PFSK-1 (cell line): ENCODE data around the gene DPF3.

Source experiments
- FOXP2 ChIP-seq: optimal IDR thresholded peaks from 2 replicates; pipeline ENCODE3; 2011; ENCODE audit warnings: borderline replicate concordance, control low read depth, inconsistent platforms; ENCODE audit not compliant: insufficient read depth; ENCODE audit errors: extremely low read length, extremely low read depth
- POLR2AphosphoS5 ChIP-seq: IDR thresholded peaks from 2 replicates; pipeline ENCODE4 v1.6.1; 2012; ENCODE audit warnings: low read depth, mild to moderate bottlenecking, control low read depth, low read length, moderate library complexity
- SIN3A ChIP-seq: IDR thresholded peaks from 2 replicates; pipeline ENCODE4 v1.6.1; 2012; ENCODE audit warnings: mild to moderate bottlenecking, low read length, moderate library complexity, borderline replicate concordance; ENCODE audit not compliant: insufficient read depth
- TAF1 ChIP-seq: IDR thresholded peaks from 2 replicates; pipeline ENCODE4 v1.6.1; 2012; ENCODE audit warnings: low read length, control low read depth, borderline replicate concordance; ENCODE audit not compliant: insufficient read depth
- TF ChIP-seq, protein P1 (sequence below), 2 experiments: IDR thresholded peaks; 2 replicates each; pipeline versions ENCODE4 v1.6.1 to v1.8.0; 2011 to 2012; ENCODE audit warnings: low read depth in 2 of 2, low read length in 2 of 2, control low read depth in 1 of 2, inconsistent platforms in 1 of 2, mild to moderate bottlenecking in 1 of 2, moderate library complexity in 1 of 2; ENCODE audit not compliant: insufficient read depth in 1 of 2

Gene DPF3

DNA sequence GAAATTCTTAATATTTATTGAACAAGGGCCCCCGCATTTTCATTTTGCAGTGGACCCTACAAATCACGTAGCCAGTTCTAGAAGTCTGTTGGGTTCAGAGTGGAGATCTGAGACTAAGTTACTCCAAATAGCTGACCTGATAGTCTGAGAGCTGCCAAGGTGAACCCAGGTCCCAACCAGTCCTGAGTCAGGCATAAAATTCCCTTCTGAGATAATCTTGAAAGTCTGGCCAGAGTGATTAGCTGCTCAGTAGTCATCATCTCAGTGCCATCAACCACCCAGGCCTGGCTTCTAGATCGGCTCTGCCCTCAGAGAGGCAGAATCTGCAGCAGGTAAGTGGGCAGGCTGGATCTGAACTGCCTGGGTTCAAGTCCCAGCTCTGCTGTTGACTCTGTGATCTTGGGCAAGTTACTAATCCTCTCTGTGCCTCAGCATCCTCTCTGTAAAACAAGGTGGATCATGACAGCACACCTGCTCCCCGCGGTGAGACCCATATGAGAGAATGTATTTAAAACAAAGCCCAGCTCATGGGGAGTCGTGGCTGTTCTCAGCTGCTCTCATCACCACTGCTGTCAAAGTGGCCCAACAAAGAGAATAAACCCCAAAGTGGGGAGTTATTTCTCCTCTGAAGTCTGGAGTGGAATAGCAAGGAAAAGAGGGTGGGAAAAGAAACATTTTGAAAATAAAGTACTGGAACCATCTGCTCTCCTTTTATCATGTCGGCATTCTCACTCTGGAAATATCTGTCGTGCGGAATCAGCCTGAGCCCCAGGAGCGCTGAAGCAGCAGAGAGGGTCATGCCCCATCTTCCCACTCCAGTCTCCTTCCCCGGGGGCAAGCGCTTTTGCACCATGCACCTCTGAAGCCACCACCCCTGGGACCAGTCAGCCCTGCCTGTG is 193.3 kb downstream of the DPF3 start:
- TF ChIP-seq POLR2AphosphoS5 (no peak), SIN3A (no peak), TAF1 (no peak), FOXP2 (no peak)
- TF ChIP-seq, protein P1, sequence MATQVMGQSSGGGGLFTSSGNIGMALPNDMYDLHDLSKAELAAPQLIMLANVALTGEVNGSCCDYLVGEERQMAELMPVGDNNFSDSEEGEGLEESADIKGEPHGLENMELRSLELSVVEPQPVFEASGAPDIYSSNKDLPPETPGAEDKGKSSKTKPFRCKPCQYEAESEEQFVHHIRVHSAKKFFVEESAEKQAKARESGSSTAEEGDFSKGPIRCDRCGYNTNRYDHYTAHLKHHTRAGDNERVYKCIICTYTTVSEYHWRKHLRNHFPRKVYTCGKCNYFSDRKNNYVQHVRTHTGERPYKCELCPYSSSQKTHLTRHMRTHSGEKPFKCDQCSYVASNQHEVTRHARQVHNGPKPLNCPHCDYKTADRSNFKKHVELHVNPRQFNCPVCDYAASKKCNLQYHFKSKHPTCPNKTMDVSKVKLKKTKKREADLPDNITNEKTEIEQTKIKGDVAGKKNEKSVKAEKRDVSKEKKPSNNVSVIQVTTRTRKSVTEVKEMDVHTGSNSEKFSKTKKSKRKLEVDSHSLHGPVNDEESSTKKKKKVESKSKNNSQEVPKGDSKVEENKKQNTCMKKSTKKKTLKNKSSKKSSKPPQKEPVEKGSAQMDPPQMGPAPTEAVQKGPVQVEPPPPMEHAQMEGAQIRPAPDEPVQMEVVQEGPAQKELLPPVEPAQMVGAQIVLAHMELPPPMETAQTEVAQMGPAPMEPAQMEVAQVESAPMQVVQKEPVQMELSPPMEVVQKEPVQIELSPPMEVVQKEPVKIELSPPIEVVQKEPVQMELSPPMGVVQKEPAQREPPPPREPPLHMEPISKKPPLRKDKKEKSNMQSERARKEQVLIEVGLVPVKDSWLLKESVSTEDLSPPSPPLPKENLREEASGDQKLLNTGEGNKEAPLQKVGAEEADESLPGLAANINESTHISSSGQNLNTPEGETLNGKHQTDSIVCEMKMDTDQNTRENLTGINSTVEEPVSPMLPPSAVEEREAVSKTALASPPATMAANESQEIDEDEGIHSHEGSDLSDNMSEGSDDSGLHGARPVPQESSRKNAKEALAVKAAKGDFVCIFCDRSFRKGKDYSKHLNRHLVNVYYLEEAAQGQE (IDR thresholded peaks at IDR 0.05; ENCODE audit: insufficient read depth in 1 of 2, low read depth in 2 of 2, low read length in 2 of 2), result no peak

DNA sequence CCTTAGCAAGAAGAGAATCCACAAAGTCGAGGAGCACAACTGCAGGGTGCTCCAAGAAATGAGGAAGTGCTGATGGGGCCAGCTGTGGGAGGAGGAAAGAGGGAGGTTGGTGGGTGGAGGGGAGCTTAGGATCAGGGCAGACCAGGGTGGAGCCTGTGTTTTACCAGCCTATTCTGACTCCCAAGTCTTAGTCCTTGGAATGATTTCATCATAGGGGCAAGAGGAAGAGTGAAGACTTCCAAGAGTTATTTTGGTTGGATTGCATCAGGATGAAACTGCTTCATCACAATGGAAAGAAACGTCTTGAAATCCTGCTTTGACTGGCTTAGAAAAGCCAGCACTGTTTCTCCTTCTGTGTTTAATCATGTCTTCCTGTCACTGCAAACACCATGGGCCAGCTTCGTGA is 194.0 kb downstream of the DPF3 start:
- TF ChIP-seq, protein P1 (IDR thresholded peaks at IDR 0.05; ENCODE audit: insufficient read depth in 1 of 2, low read depth in 2 of 2, low read length in 2 of 2), result no peak
- no peak for TF ChIP-seq TAF1
- no peak for TF ChIP-seq POLR2AphosphoS5
- TF ChIP-seq SIN3A, result no peak

DNA sequence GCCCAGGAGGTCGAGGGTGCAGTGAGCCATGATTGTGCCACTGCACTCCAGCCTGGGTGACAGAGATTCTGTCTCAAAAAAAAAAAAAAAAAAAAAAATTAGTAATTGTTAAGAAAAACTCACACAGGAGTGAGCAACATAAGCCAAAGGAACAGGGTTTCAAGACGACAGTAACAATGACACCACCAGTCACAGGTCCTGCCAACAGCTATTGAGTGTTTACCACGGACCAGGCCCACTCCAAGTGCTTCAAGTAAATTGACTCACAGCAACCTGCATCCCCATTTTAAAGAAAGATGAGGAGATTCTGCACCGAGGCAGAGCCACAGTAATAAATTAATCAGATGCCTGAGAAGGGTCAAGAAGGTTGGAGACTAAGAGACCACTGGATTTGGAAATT is 194.5 kb downstream of the DPF3 start:
- no peak for TF ChIP-seq TAF1
- no peak for TF ChIP-seq SIN3A
- TF ChIP-seq, protein P1 (IDR thresholded peaks at IDR 0.05; ENCODE audit: insufficient read depth in 1 of 2, low read depth in 2 of 2, low read length in 2 of 2), result no peak
- no peak for TF ChIP-seq FOXP2
- no peak for TF ChIP-seq POLR2AphosphoS5

DNA sequence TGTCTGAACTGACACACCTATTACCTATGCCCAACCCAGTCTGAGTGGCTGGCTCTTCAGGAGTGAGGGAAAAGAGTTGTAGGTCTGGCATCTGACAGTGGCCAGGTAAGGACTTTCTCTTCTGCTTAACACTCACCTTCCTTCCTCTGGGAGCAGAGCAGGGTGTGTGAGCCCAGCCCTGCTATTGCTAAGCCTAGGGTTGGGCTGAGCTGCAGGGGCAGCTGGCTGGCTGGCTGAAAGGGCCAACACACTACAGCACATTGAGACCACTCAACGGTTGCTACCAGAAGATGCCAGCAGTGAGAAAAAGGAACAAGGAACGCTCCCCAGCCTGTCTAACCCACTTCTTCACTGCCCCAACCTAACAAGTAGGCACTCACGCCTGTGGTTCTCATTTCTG is 201.2 kb downstream of the DPF3 start:
- no peak for TF ChIP-seq TAF1
- no peak for TF ChIP-seq POLR2AphosphoS5
- TF ChIP-seq, protein P1 (IDR thresholded peaks at IDR 0.05; ENCODE audit: insufficient read depth in 1 of 2, low read depth in 2 of 2, low read length in 2 of 2), result no peak
- TF ChIP-seq FOXP2, result no peak
- TF ChIP-seq SIN3A, result no peak

DNA sequence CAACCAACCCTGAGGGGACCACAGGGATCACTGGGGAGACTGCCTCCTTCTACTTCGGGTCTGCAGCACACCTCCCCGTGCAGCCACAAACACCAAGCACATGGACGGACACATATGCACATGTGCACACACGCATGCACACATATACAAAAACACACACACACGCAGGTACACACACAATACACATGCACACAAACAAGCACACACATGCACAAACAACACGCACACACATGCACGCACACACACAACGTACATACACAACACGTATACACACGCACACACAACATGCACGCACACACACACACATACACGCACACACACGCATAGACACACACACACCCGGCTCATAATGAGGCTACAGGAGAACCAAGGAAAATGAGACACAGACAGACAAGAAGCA is 203.6 kb downstream of the DPF3 start:
- TF ChIP-seq SIN3A, result no peak
- TF ChIP-seq, protein P1 (IDR thresholded peaks at IDR 0.05; ENCODE audit: insufficient read depth in 1 of 2, low read depth in 2 of 2, low read length in 2 of 2), result no peak
- no peak for TF ChIP-seq FOXP2
- no peak for TF ChIP-seq TAF1
- no peak for TF ChIP-seq POLR2AphosphoS5
